ENCODE measurements around the gene RANBP10.
"Not testable (repeated sequence)": the region's sequence is repeated elsewhere in the genome, so short reads cannot be mapped to it uniquely, and the experiment has no call there.

RANBP10 gene

DNA sequence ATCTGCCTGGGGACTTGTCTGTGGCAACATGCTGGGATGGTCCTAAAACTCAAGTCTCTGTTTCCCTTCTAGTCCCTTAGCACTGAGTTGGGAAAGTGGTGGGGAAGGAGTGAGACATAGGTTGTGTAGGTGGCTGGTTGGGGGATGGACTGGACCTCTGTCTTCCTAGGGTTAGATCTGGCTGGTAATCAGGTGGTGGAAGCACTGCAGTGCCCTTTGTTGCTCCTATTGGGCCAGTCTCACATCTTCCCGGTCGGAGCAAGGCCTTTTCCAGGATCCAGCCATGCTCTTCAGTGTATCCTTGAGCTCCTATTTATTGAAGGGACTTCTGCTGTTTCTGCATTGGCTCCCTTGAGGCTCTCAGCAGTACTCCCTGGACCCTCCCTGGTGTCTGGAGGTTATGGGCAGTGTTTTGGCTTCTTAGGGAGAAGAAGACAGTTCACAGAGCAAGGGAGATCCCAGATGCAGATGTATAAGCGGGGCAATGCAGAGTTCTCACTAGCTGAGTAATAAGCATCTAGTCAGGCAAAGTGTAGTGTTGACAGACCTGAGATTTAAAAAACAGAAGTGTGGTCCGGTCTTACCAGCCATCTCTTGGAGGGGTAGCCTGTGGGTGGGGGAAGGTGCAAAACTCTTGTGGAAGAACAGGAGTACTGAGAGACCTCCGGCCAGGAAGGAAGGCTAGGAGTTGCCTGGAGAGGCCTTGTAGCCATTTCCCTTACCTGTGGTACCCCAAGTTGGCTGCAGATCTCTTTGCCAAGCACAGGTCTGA is 39.1 kb upstream of the RANBP10 start:
- Histone ChIP-seq H3K9me3 (replicated peaks in 1 of 11) (no peaks in the 10 kb centered on the region), H3K9ac (peak overlapping the region; percentile 85 to 99 (median 95)), H3K4me3 (peak overlapping the region; percentile 82 to 100 (median 100)), H3K4me1 (peaks cover 50 to 60% (median 54%) of the 10 kb centered on the region in 10 experiments), H3K36me3 (peaks cover 2 to 22% (median 18%) of the 10 kb centered on the region in 11 experiments; a peak in 20 of 22 replicates), H3K27ac (peak overlapping the region; percentile 72 to 94 (median 89); a peak in 21 of 22 replicates), H4K20me1 (peaks cover 26 to 71% (median 56%) of the 10 kb centered on the region in 11 experiments; a peak in 21 of 22 replicates), H3K4me2 (peak overlapping the region; percentile 90 to 100 (median 98)), H3K27me3 (no peaks in the 10 kb centered on the region)
- no peak for TF ChIP-seq Cebpa-rat (IDR thresholded peaks at IDR 0.05)

DNA sequence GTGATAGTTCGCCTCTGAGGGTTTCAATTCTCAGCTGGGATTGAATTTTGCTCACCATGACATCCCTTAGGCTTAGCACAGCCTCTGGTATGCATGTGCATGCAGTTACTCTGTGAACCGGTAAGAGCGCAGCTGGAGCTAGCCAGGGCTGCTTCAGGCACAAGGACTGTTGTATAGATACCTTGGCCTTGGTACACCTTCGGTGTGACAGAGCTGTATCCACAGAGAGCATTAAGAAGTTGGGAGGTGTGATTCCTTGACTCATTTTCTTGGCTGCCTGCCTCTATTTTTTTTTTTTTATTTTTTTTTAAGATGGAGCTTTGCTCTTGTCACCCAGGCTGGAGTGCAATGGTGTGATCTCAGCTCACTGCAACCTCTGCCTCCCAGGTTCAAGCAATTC is 38.1 kb upstream of the RANBP10 start:
- Histone ChIP-seq H3K27ac (peak overlapping the region in 3 of 11 experiments; percentile 20 to 87 (median 46); a peak in 3 of 22 replicates), H3K27me3 (no peaks in the 10 kb centered on the region), H3K4me3 (peak overlapping the region; percentile 55 to 100 (median 84); a peak in 18 of 20 replicates), H3K36me3 (peaks cover 0 to 14% (median 10%) of the 10 kb centered on the region in 11 experiments; a peak in 18 of 22 replicates), H3K4me1 (peaks cover 48 to 57% (median 54%) of the 10 kb centered on the region in 10 experiments), H3K4me2 (peak overlapping the region; percentile 90 to 100 (median 98)), H4K20me1 (peaks cover 23 to 62% (median 46%) of the 10 kb centered on the region in 11 experiments; a peak in 21 of 22 replicates), H3K9me3 (replicated peaks in 1 of 11) (no peaks in the 10 kb centered on the region), H3K9ac (peak overlapping the region; percentile 83 to 99 (median 93); a peak in 18 of 22 replicates)
- TF ChIP-seq Cebpa-rat (IDR thresholded peaks at IDR 0.05) = no peak

DNA sequence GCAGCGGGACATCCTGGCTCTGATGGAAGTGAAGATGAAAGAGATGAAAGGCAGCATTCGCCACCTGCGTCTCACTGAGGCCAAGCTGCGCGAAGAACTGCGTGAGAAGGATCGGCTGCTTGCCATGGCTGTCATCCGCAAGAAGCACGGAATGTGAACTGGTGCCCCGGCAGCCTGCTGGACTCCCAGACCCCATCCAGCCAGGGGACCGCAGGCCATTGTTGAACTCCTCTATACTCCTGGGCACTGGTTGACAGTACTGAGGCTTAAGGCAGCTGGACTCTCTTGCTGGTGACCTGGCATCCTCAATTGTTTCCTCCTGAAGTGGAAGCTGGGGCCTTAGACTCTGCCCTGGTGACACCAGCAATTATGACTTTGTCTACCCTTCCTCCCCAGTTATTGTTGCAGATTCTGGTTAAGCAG is 37.0 kb upstream of the RANBP10 start:
- H3K4me2 ChIP-seq = peak overlapping the region; percentile 90 to 100 (median 98)
- no peaks in the 10 kb centered on the region for H3K27me3 ChIP-seq
- peak overlapping the region; percentile 83 to 99 (median 93) for H3K9ac ChIP-seq
- peaks cover 17 to 50% (median 35%) of the 10 kb centered on the region in 11 experiments; a peak in 20 of 22 replicates for H4K20me1 ChIP-seq
- peak overlapping the region; percentile 55 to 98 (median 76) for H3K4me3 ChIP-seq
- TF ChIP-seq Cebpa-rat (IDR thresholded peaks at IDR 0.05) = no peak
- no peaks in the 10 kb centered on the region for H3K9me3 ChIP-seq (replicated peaks in 1 of 11)
- H3K4me1 ChIP-seq = peaks cover 38 to 48% (median 45%) of the 10 kb centered on the region in 10 experiments
- peaks cover 0 to 2% (median 0%) of the 10 kb centered on the region in 11 experiments; a peak in 2 of 22 replicates for H3K36me3 ChIP-seq
- H3K27ac ChIP-seq = peak overlapping the region; percentile 46 to 94 (median 87); a peak in 21 of 22 replicates

DNA sequence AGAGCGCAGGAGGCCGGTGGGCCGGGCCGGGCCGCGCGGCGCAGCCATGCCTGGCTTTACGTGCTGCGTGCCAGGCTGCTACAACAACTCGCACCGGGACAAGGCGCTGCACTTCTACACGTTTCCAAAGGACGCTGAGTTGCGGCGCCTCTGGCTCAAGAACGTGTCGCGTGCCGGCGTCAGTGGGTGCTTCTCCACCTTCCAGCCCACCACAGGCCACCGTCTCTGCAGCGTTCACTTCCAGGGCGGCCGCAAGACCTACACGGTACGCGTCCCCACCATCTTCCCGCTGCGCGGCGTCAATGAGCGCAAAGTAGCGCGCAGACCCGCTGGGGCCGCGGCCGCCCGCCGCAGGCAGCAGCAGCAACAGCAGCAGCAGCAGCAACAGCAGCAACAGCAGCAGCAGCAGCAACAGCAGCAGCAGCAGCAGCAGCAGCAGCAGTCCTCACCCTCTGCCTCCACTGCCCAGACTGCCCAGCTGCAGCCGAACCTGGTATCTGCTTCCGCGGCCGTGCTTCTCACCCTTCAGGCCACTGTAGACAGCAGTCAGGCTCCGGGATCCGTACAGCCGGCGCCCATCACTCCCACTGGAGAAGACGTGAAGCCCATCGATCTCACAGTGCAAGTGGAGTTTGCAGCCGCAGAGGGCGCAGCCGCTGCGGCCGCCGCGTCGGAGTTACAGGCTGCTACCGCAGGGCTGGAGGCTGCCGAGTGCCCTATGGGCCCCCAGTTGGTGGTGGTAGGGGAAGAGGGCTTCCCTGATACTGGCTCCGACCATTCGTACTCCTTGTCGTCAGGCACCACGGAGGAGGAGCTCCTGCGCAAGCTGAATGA is 36.4 kb upstream of the RANBP10 start:
- Histone ChIP-seq H3K4me3 (peak overlapping the region; percentile 55 to 98 (median 76)), H3K4me1 (peaks cover 32 to 41% (median 38%) of the 10 kb centered on the region in 10 experiments), H3K27me3 (no peaks in the 10 kb centered on the region), H3K9ac (peak overlapping the region; percentile 83 to 99 (median 93)), H3K36me3 (no peaks in the 10 kb centered on the region), H4K20me1 (peaks cover 11 to 44% (median 28%) of the 10 kb centered on the region in 11 experiments; a peak in 20 of 22 replicates), H3K27ac (peak overlapping the region; percentile 82 to 94 (median 89)), H3K9me3 (replicated peaks in 1 of 11) (no peaks in the 10 kb centered on the region), H3K4me2 (peak overlapping the region; percentile 90 to 100 (median 98))
- TF ChIP-seq Cebpa-rat (IDR thresholded peaks at IDR 0.05) = no peak

DNA sequence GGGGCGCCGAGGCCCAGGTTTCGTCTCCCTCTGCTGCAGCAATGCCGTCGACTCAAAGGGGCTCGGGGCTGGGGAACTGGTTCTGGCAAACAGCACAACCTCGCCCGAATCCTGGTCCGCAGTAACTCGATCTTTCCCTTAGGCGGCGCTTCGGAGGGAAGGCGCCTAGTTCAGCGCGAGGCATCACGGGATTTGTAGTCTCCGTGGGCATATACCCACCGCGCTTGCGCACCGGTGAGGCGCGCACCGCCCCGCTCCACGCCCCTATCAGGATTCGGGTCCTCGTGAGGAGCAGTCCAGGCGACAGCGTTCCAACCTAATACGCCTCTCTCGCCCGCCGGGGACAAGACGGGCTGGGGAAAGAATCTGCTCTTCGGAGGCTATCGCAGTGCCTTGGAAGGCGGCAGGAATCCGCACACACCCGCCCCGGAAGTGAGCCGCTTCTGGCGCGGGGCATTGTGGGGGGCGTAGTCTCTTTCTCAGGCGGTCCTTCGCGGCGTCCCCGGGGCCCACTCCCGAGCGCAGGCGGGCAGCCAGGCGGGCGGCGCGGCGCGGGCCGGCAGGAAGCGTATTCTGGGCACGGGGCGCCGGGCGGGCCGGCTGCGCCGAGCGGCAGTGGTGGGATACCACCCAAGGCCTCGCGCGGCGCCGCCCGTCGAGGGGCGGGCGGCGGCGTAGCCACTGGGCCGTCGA is 35.6 kb upstream of the RANBP10 start, which contains the start of gene THAP11:
TSS of gene THAP11 (plus strand) at position 505 of the 693 bp plus-strand sequence. CDS start 235 bp downstream, outside the sequence.
- Histone ChIP-seq H3K4me1 (peaks cover 32 to 41% (median 38%) of the 10 kb centered on the region in 10 experiments), H3K4me2 (peak within 1 kb of the TSS; percentile 90 to 100 (median 98)), H3K27ac (peak within 1 kb of the TSS; percentile 82 to 94 (median 89)), H4K20me1 (peaks cover 11 to 36% (median 22%) of the 10 kb centered on the region in 11 experiments; a peak in 18 of 22 replicates), H3K36me3 (no peaks in the 10 kb centered on the region), H3K27me3 (no peaks in the 10 kb centered on the region), H3K9ac (peak within 1 kb of the TSS; percentile 83 to 99 (median 93)), H3K4me3 (peak within 1 kb of the TSS; percentile 55 to 98 (median 76)), H3K9me3 (replicated peaks in 1 of 11) (no peaks in the 10 kb centered on the region)
- TF ChIP-seq Cebpa-rat (IDR thresholded peaks at IDR 0.05) = no peak

DNA sequence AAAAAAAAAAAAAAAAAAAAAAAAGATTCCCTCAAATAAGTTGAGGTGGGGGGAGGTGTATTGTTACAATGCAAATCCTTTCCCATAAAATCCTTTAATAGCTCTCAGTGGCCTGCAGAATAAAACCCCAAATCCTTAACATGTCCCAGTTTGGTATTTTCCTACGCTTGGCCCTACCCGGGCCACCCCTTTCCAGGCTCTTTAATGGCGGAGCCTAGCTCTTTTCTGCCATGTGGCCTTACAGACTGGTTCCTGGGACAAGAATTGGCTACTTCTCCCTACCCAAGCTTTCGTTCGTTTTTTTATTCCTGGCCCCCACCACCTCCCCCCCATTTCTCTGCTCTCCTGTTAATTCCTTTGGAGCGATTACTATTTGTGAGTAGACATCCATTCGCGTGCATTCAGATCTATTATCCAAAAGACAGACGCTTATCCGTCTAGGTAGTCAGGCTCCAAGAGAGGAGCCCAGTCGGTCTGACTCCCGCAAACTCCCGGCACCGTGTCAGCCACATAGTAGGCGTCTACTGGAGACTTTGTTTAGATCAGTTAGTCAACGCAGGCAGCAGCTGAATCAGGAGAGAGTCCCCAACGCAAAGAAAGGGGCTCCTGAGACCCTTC is 34.9 kb upstream of the RANBP10 start:
- no peaks in the 10 kb centered on the region for H3K27me3 ChIP-seq
- no peak for TF ChIP-seq Cebpa-rat (IDR thresholded peaks at IDR 0.05)
- peaks cover 32 to 42% (median 38%) of the 10 kb centered on the region in 10 experiments for H3K4me1 ChIP-seq
- H3K9me3 ChIP-seq (replicated peaks in 1 of 11) = no peaks in the 10 kb centered on the region
- peaks cover 11 to 36% (median 22%) of the 10 kb centered on the region in 11 experiments; a peak in 18 of 22 replicates for H4K20me1 ChIP-seq
- H3K4me3 ChIP-seq = peak overlapping the region in 9 of 10 experiments; percentile 55 to 98 (median 78); a peak in 11 of 20 replicates
- no peaks in the 10 kb centered on the region for H3K36me3 ChIP-seq
- H3K4me2 ChIP-seq = peak overlapping the region in 9 of 11 experiments; percentile 8 to 99 (median 49); a peak in 15 of 22 replicates
- peak overlapping the region; percentile 83 to 99 (median 93); a peak in 20 of 22 replicates for H3K9ac ChIP-seq
- peak overlapping the region in 10 of 11 experiments; percentile 84 to 94 (median 90); a peak in 17 of 22 replicates for H3K27ac ChIP-seq

DNA sequence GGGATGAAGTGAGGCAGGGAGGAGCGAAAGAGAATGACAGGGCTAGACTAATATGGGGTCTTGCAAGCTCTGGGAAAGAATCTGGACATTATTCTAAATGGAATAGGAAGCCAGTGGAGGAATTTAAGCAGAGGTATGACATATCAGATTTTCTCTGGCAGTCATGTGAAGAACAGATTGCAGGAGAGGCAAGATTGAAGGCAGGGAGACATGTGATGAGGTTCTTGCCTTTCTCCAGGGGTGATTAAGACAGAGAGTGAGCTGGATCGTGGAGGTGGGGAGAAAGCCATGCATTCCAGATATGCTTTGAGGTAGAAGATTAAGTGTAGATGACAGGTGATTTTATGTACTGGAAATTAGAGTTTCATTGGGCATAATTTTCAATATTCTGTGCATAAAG is 31.5 kb upstream of the RANBP10 start:
- Histone ChIP-seq H3K36me3 (no peaks in the 10 kb centered on the region), H3K9ac (no peak overlapping the region)

DNA sequence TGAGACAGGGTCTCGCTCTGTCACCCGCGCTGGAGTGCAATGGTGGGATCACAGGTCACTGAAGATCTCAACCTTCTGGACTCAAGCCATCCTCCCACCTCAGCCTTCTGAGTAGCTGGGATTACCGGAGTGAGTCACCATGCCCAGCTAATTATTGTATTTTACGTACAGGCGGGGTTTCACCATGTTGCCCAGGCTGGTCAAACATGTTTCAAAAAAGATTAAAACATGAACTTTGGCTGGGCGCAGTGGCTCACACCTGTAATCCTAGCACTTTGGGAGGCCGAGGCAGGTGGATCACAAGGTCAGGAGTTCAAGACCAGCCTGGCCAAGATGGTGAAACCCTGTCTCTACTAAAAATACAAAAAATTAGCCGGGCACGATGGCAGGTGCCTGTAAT is 30.8 kb upstream of the RANBP10 start:
- not testable (repeated sequence) for H3K9ac ChIP-seq; H3K9me3 ChIP-seq (replicated peaks in 1 of 11); H4K20me1 ChIP-seq; H3K27me3 ChIP-seq; H3K36me3 ChIP-seq; H3K4me2 ChIP-seq; H3K27ac ChIP-seq; H3K4me3 ChIP-seq
- H3K4me1 ChIP-seq = peaks cover 11 to 27% (median 21%) of the 10 kb centered on the region in 10 experiments

More for the DNA sequence above, 31.5 kb upstream of the RANBP10 start:
- Histone ChIP-seq H3K27me3 (no peaks in the 10 kb centered on the region), H3K4me1 (peaks cover 7 to 20% (median 15%) of the 10 kb centered on the region in 10 experiments), H3K4me2 (no peak overlapping the region), H3K4me3 (no peak overlapping the region), H4K20me1 (peaks cover 0 to 6% (median 2%) of the 10 kb centered on the region in 11 experiments; a peak in 11 of 22 replicates), H3K27ac (no peak overlapping the region), H3K9me3 (replicated peaks in 1 of 11) (no peaks in the 10 kb centered on the region)
- no peak for TF ChIP-seq Cebpa-rat (IDR thresholded peaks at IDR 0.05)
